HepG2 (cell line): ENCODE results near the gene APLF. TPM values are rescaled to one million over a fixed set of nuclear protein-coding genes. Genes with fewer than 3 reads are reported as not detected.

Experiments used
- ATAC-seq: fragments of 200-7000 bp; cut with Tn5 transposase; 3 replicates; pipeline ENCODE4 v1.9.1; 2020; ENCODE audit warnings: mild to moderate bottlenecking, moderate library complexity
- BruUV-seq: library from RNA; stranded (reverse); fragments of 400-500 nt; replicated peaks from 2 replicates; lab custom pipeline; 2021; lab: Mats Ljungman, UMichigan
- CTCF ChIA-PET: fragments of 300-600 bp; formaldehyde crosslinking; extraction: SDS; loops from one replicate; lab custom pipeline; 2021; ENCODE audit warnings: low total read pairs, inconsistent platforms, low intra/inter-chr PET ratio; lab: Yijun Ruan, JAX
- POLR2A ChIA-PET: fragments of 350-600 bp; sonication (Branson Sonifier 250); formaldehyde crosslinking; loops from one replicate; lab custom pipeline; 2020; ENCODE audit warnings: antibody characterized with exemption, inconsistent platforms; lab: Yijun Ruan, JAX
- DNase-seq: peaks from one replicate; pipeline ENCODE4 v3.0.0-alpha.2; 2015; ENCODE audit warnings: low spot score
- FAIRE-seq: peaks from 3 replicates; lab custom pipeline; 2011; peaks lifted over from hg19 to GRCh38; lab: Jason Lieb, UNC
- H2AFZ ChIP-seq: one replicate; pipeline ENCODE4 v1.6.1; 2011; ENCODE audit warnings: low read length, inconsistent platforms
- H3K27ac ChIP-seq: fragments of 300-600 bp; 3 replicates; pipeline ENCODE4 v1.8.0; 2011; ENCODE audit warnings: mixed run types, mild to moderate bottlenecking, mixed read lengths, low read length, inconsistent platforms; ENCODE audit not compliant: insufficient read depth; ENCODE audit errors: extremely low read length
- H3K27me3 ChIP-seq, 2 experiments: fragments of 200-600 bp in 1 of 2; 2 replicates in 1 of 2; 3 replicates in 1 of 2; pipeline versions ENCODE4 v1.6.0 to v1.8.0; 2011; ENCODE audit warnings: low read length in 2 of 2, mild to moderate bottlenecking in 2 of 2, moderate library complexity in 2 of 2, inconsistent platforms in 1 of 2; ENCODE audit not compliant: insufficient read depth in 2 of 2, control insufficient read depth in 1 of 2
- H3K36me3 ChIP-seq, 2 experiments: fragments of 200-600 bp in 1 of 2; replicated peaks in 1 of 2; 2 replicates in 1 of 2; 3 replicates in 1 of 2; pipeline versions ENCODE4 v1.5.1 to v1.8.0; 2011; ENCODE audit warnings: low read length in 2 of 2, inconsistent platforms in 1 of 2; ENCODE audit not compliant: insufficient read depth in 2 of 2, control insufficient read depth in 1 of 2
- H3K4me1 ChIP-seq: 2 replicates; pipeline ENCODE4 v1.5.1; 2012; ENCODE audit warnings: low read length, inconsistent platforms; ENCODE audit not compliant: insufficient read depth
- H3K4me2 ChIP-seq: 2 replicates; pipeline ENCODE4 v1.6.0; 2011; ENCODE audit warnings: low read depth, low read length, inconsistent platforms
- H3K4me3 ChIP-seq, 3 experiments: fragments of 200-600 bp in 1 of 3; sonication (generic), shearing (Covaris generic) in 1 of 3; replicated peaks in 1 of 3; 2 replicates each; pipeline ENCODE4 v1.5.1; 2011 to 2016; ENCODE audit warnings: low read length in 3 of 3, inconsistent platforms in 2 of 3, low read depth in 2 of 3, mild to moderate bottlenecking in 2 of 3, control low read depth in 1 of 3, mixed read lengths in 1 of 3; ENCODE audit not compliant: insufficient read depth in 1 of 3
- H3K79me2 ChIP-seq: one replicate; pipeline ENCODE4 v1.6.1; 2011; ENCODE audit warnings: low read length, inconsistent platforms; ENCODE audit not compliant: insufficient read depth
- H3K9ac ChIP-seq: 2 replicates; pipeline ENCODE4 v1.6.0; 2011; ENCODE audit warnings: mild to moderate bottlenecking, low read depth, low read length, inconsistent platforms; ENCODE audit not compliant: insufficient read depth
- H3K9me3 ChIP-seq: 2 replicates; pipeline ENCODE4 v1.5.1; 2012; ENCODE audit warnings: mild to moderate bottlenecking, low read length
- H4K20me1 ChIP-seq: 2 replicates; pipeline ENCODE4 v1.6.0; 2011; ENCODE audit warnings: inconsistent platforms, mild to moderate bottlenecking, low read length, moderate library complexity; ENCODE audit not compliant: insufficient read depth
- ATF7 ChIP-seq, 2 experiments: fragments of 450-650 bp in 1 of 2; sonication (generic) in 1 of 2; formaldehyde crosslinking in 1 of 2; IDR thresholded peaks; 2 replicates each; pipeline versions ENCODE4 v1.4.0 to v1.6.1; 2016 to 2020; ENCODE audit warnings: antibody characterized with exemption in 1 of 2, mild to moderate bottlenecking in 1 of 2, missing genetic modification reagents in 1 of 2
- CEBPB ChIP-seq: IDR thresholded peaks from 2 replicates; pipeline ENCODE4 v1.6.1; 2011; ENCODE audit warnings: low read depth, low read length, improper control_type of control experiment, borderline replicate concordance
- CEBPG ChIP-seq: IDR thresholded peaks from 2 replicates; pipeline ENCODE4 v1.6.1; 2016
- MBNL3 ChIP-seq: fragments of 250-450 bp; sonication (Bioruptor Pico); conservative IDR thresholded peaks from 2 replicates; pipeline ENCODE4 v1.8.0; 2022; ENCODE audit warnings: mild to moderate bottlenecking, inconsistent platforms
- MED1 ChIP-seq: sonication (generic); formaldehyde crosslinking; IDR thresholded peaks from 2 replicates; pipeline ENCODE4 v1.4.0; 2020; ENCODE audit warnings: missing genetic modification reagents
- REXO4 ChIP-seq: sonication (generic); formaldehyde crosslinking; IDR thresholded peaks from 2 replicates; pipeline ENCODE4 v1.8.0; 2022; ENCODE audit warnings: missing genetic modification reagents, mild to moderate bottlenecking, borderline replicate concordance
- ZNF12 ChIP-seq: sonication (generic); formaldehyde crosslinking; IDR thresholded peaks from 2 replicates; pipeline ENCODE4 v1.5.0; 2020; ENCODE audit warnings: missing genetic modification reagents
- WGBS: methylation state at CpG from one replicate; pipeline ENCODE4 v1.1.6; 2017; ENCODE audit warnings: low lambda C conversion rate; 5-methylcytosine and 5-hydroxymethylcytosine counted together
- in situ Hi-C: cut with HindIII; loops from 2 replicates; pipeline ENCODE4 v1.10.0; 2017; ENCODE audit warnings: low pct_unique_long_range_greater_than_20kb; ENCODE audit not compliant: extremely low pct_ligation_motif_present
- intact Hi-C: fragments of 100-400 bp; cut with micrococcal nuclease; formaldehyde crosslinking; loops from one replicate; pipeline ENCODE4 v1.10.0; 2022; ENCODE audit not compliant: unreplicated experiment
- polyA plus RNA-seq, 8 experiments: library from polyadenylated mRNA; depleted of rRNA in 3 of 8; stranded (reverse) in 7 of 8; unstranded in 1 of 8; fragments of >200 nt; fragmentation: Illumina TruSeq in 4 of 8; extraction: Trizol in 4 of 8; gene quantifications; 2 replicates each; pipeline versions ENCODE4 v1.2.1 to v1.2.3, GENCODE V29; 2011 to 2016; ENCODE audit warnings: low read depth in 4 of 8, missing spikeins in 1 of 8, mixed read lengths in 1 of 8; ENCODE audit not compliant: insufficient read depth in 1 of 8
- total RNA-seq, 5 experiments: library from RNA; depleted of rRNA; stranded (reverse); fragments of >200 nt; fragmentation: Illumina TruSeq; extraction: Trizol; gene quantifications; 2 replicates each; pipeline ENCODE4 v1.2.3, GENCODE V29; 2016; ENCODE audit warnings: low read depth in 1 of 5
- TF ChIP-seq, protein P1 (sequence below): sonication (generic); formaldehyde crosslinking; IDR thresholded peaks from 2 replicates; pipeline ENCODE4 v1.5.1; 2020; ENCODE audit warnings: mild to moderate bottlenecking, missing genetic modification reagents, moderate library complexity
- TF ChIP-seq, protein P2 (sequence below): IDR thresholded peaks from 2 replicates; pipeline ENCODE4 v1.6.1; 2012; ENCODE audit warnings: inconsistent platforms
- TF ChIP-seq, protein P3 (sequence below), 2 experiments: fragments of 450-650 bp in 1 of 2; sonication (generic) in 1 of 2; formaldehyde crosslinking; IDR thresholded peaks; 2 replicates each; pipeline versions ENCODE4 v1.5.0 to v1.8.0; 2020 to 2022; ENCODE audit warnings: mild to moderate bottlenecking in 1 of 2, missing genetic modification reagents in 1 of 2

APLF gene
- total and polyA plus RNA-seq, 2 of the 13 experiments (the other 11 are each of a cell fraction or from before 2014, with no cell fraction given), result 0.45 to 2.2 TPM

DNA sequence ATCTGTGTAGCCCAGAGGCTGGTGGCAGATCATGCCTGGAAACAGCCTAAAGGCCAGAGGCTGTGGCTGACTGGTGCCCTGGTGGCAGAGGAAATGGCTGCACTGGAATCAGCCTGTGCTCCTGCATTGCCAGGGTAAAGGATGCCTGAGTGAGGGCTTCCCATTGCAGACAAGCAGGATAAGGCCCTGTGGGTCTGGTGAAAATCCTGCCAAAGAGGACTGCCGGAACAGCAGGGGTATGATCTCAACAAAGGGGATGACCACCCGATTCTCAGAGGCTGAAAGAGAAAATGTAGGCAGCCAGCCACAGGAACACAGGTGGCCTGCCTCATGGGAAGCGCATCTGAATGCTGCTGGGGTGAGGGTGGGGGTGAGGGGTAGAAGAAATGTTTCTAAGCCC, 48.5 kb upstream of the APLF start (continued):
- TF ChIP-seq, protein P1, sequence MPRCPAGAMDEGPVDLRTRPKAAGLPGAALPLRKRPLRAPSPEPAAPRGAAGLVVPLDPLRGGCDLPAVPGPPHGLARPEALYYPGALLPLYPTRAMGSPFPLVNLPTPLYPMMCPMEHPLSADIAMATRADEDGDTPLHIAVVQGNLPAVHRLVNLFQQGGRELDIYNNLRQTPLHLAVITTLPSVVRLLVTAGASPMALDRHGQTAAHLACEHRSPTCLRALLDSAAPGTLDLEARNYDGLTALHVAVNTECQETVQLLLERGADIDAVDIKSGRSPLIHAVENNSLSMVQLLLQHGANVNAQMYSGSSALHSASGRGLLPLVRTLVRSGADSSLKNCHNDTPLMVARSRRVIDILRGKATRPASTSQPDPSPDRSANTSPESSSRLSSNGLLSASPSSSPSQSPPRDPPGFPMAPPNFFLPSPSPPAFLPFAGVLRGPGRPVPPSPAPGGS, result no peak
- TF ChIP-seq, protein P2, sequence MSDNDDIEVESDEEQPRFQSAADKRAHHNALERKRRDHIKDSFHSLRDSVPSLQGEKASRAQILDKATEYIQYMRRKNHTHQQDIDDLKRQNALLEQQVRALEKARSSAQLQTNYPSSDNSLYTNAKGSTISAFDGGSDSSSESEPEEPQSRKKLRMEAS, result no peak

DNA sequence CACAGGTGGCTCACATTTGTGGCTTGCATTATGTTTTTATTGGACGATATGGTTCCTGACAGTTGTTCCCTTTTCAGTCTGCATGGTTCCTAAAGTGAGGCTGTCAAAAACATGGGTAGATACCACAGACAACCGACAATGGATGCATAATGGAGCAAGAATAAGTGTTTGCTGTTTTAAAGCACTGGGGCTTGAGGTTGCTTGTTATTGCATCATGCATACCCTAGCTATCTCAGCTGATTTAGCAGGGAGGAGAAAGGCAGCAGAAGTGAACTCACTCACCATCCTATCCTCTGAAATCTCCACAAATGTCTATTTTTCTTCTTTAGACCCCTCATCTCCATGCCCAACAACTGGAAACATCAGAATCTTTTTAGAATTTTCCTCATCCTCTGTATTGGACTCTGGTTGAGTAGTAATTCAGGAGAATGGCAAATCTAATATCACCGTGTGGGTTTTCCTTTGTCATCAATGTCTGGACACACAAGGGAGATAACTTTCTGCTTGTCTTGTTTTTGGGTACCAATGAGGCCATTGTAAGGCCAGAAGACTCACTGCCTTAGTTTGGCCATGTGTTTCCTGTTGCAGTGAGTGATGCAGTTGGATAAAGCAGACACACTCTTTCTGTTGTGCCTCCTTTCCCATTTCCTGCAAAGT, 47.0 kb upstream of the APLF start:
- FAIRE-seq (no peak), ATAC-seq (no peak), DNase-seq (no peak)
- Histone ChIP-seq H3K4me3 (no peak overlapping the region), H3K4me1 (no peaks in the 10 kb centered on the region), H3K27ac (no peak overlapping the region), H3K27me3 (peaks cover 0 to 27% of the 10 kb centered on the region in 2 experiments; a peak in 3 of 5 replicates), H4K20me1 (no peaks in the 10 kb centered on the region), H2AFZ (no peak overlapping the region), H3K9ac (no peak overlapping the region), H3K4me2 (no peak overlapping the region), H3K79me2 (no peaks in the 10 kb centered on the region), H3K9me3 (no peaks in the 10 kb centered on the region), H3K36me3 (no peaks in the 10 kb centered on the region)
- POLR2A ChIA-PET, result no interaction called here
- BruUV-seq, result no TSS peak
- CTCF ChIA-PET, result no interaction called here
- in situ Hi-C loops, result no loop called here
- TF ChIP-seq MBNL3 (CRISPR knock-in tag) (no peak), ZNF12 (0 out of 2 replicates have a peak, but pooled peaks have one; percentile 25), ATF7 (IDR thresholded peaks at IDR 0.05) (peak; percentile 49), ATF7 (CRISPR knock-in tag; IDR thresholded peaks at IDR 0.05) (no peak), REXO4 (CRISPR knock-in tag) (no peak), CEBPB (peak; percentile 78), MED1 (CRISPR knock-in tag) (0 out of 2 replicates have a peak, but pooled peaks have one; percentile 13), CEBPG (CRISPR knock-in tag) (peak; percentile 30; the same call in 1 of the 2 replicates)
- TF ChIP-seq, protein P3, sequence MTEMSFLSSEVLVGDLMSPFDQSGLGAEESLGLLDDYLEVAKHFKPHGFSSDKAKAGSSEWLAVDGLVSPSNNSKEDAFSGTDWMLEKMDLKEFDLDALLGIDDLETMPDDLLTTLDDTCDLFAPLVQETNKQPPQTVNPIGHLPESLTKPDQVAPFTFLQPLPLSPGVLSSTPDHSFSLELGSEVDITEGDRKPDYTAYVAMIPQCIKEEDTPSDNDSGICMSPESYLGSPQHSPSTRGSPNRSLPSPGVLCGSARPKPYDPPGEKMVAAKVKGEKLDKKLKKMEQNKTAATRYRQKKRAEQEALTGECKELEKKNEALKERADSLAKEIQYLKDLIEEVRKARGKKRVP (CRISPR knock-in tag; IDR thresholded peaks at IDR 0.05), result peak in 1 of 2 experiments; percentile 97; a peak in 2 of 4 replicates
- intact Hi-C loops, result no loop called here
- WGBS, result 0% methylated on average over 3 of the region's 3 CpGs
